SKM-1 (cell line): ENCODE results near the gene TANGO6.

Source experiments
- DNase-seq: peaks from one replicate; lab custom pipeline; 2025; ENCODE audit not compliant: unreplicated experiment; lab: John Stamatoyannopoulos, UW

Gene TANGO6

GRCh38 chr16:69133373-69133954 is 290.1 kb downstream of the TANGO6 start:
- DNase-seq, result no peak
